SU-DHL-6 (cell line): ENCODE data around the gene PRKCD.

Source experiments
- H2AFZ ChIP-seq: fragments of 200-600 bp; sonication (generic); 2 replicates; pipeline ENCODE4 v1.6.1; 2014; ENCODE audit warnings: low read depth, mild to moderate bottlenecking, moderate library complexity, mixed read lengths, antibody characterized with exemption, low read length; ENCODE audit not compliant: severe bottlenecking
- H3F3A ChIP-seq: fragments of 200-600 bp; shearing (Covaris generic); 2 replicates; pipeline ENCODE4 v1.6.0; 2016; ENCODE audit warnings: antibody characterized with exemption, mild to moderate bottlenecking; ENCODE audit not compliant: insufficient read depth
- H3K27ac ChIP-seq: fragments of 200-600 bp; sonication (generic); 2 replicates; pipeline ENCODE4 v1.5.1; 2016; ENCODE audit warnings: low read depth, mild to moderate bottlenecking, low read length, moderate library complexity, mixed read lengths
- H3K27me3 ChIP-seq: fragments of 200-600 bp; sonication (generic), shearing (Covaris generic); 2 replicates; pipeline ENCODE4 v1.6.0; 2014; ENCODE audit warnings: mild to moderate bottlenecking, low read length
- H3K36me3 ChIP-seq: fragments of 200-600 bp; sonication (generic); 2 replicates; pipeline ENCODE4 v1.6.1; 2014; ENCODE audit warnings: mild to moderate bottlenecking, low read length, mixed read lengths
- H3K4me2 ChIP-seq: fragments of 300-600, 200-600 bp; shearing (Covaris generic), sonication (generic); 2 replicates; pipeline ENCODE4 v1.6.0; 2014; ENCODE audit warnings: low read length, low read depth, mild to moderate bottlenecking; ENCODE audit not compliant: poor library complexity, severe bottlenecking
- H3K4me3 ChIP-seq: fragments of 200-600 bp; sonication (generic); 2 replicates; pipeline ENCODE4 v1.5.1; 2014; ENCODE audit warnings: antibody characterized with exemption, low read length, mild to moderate bottlenecking, mixed read lengths; ENCODE audit not compliant: insufficient read depth, poor library complexity, severe bottlenecking
- H3K79me2 ChIP-seq: fragments of 200-600 bp; sonication (generic); 2 replicates; pipeline ENCODE4 v1.6.1; 2014; ENCODE audit warnings: mild to moderate bottlenecking, low read length, moderate library complexity; ENCODE audit not compliant: insufficient read depth
- H3K9ac ChIP-seq: fragments of 200-600 bp; sonication (generic); 2 replicates; pipeline ENCODE4 v1.7.0; 2014; ENCODE audit warnings: mild to moderate bottlenecking, low read length
- H3K9me2 ChIP-seq: fragments of 200-600 bp; sonication (generic); replicated peaks from 2 replicates; pipeline ENCODE4 v1.6.1; 2014; ENCODE audit warnings: low read length; ENCODE audit not compliant: insufficient read depth
- H3K9me3 ChIP-seq: fragments of 200-600 bp; sonication (generic); 2 replicates; pipeline ENCODE4 v1.6.1; 2014; ENCODE audit warnings: low read length, mixed read lengths; ENCODE audit not compliant: insufficient read depth
- H4K20me1 ChIP-seq: fragments of 200-600 bp; sonication (generic); 2 replicates; pipeline ENCODE4 v1.6.1; 2014; ENCODE audit warnings: low read depth, mild to moderate bottlenecking, antibody characterized with exemption, low read length, moderate library complexity, mixed read lengths
- EZH2phosphoT487 ChIP-seq: fragments of 200-600 bp; sonication (generic), shearing (Covaris generic); conservative IDR thresholded peaks from 2 replicates; pipeline ENCODE4 v1.6.1; 2018; ENCODE audit warnings: mild to moderate bottlenecking, antibody characterized with exemption, low read length, moderate library complexity, mixed read lengths
- TF ChIP-seq, protein P1 (sequence below): fragments of 200-600 bp; sonication (generic); IDR thresholded peaks from one replicate; pipeline ENCODE4 v1.5.1; 2017; ENCODE audit warnings: antibody characterized with exemption, mild to moderate bottlenecking, low read length, moderate library complexity; ENCODE audit not compliant: insufficient read depth, poor library complexity, severe bottlenecking

PRKCD gene

DNA sequence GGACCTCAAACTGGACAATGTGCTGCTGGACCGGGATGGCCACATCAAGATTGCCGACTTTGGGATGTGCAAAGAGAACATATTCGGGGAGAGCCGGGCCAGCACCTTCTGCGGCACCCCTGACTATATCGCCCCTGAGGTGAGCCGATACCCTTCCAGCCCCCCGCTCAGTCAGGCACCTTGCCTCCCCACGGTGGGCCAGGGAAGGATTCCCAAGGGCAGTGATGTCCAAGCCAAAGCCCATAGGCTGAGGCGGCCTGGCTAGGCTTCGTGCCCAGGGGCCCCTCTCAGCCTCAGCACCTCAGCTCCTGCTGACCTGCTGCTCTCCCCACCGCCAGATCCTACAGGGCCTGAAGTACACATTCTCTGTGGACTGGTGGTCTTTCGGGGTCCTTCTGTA is 27.7 kb downstream of the PRKCD start:
- Histone ChIP-seq H3K27me3 (no peaks in the 10 kb centered on the region), H3K9ac (no peak overlapping the region), H3K79me2 (no peaks in the 10 kb centered on the region), H3F3A (peaks cover 49% of the 10 kb centered on the region), H3K9me3 (no peaks in the 10 kb centered on the region), H2AFZ (no peak overlapping the region), H3K4me3 (no peak overlapping the region), H3K9me2 (no peaks in the 10 kb centered on the region), H3K4me2 (no peak overlapping the region), H3K36me3 (peaks cover 8% of the 10 kb centered on the region; the same call in 1 of the 2 replicates), H4K20me1 (no peaks in the 10 kb centered on the region), H3K27ac (peak overlapping the region; percentile 96)
- TF ChIP-seq, protein P1, sequence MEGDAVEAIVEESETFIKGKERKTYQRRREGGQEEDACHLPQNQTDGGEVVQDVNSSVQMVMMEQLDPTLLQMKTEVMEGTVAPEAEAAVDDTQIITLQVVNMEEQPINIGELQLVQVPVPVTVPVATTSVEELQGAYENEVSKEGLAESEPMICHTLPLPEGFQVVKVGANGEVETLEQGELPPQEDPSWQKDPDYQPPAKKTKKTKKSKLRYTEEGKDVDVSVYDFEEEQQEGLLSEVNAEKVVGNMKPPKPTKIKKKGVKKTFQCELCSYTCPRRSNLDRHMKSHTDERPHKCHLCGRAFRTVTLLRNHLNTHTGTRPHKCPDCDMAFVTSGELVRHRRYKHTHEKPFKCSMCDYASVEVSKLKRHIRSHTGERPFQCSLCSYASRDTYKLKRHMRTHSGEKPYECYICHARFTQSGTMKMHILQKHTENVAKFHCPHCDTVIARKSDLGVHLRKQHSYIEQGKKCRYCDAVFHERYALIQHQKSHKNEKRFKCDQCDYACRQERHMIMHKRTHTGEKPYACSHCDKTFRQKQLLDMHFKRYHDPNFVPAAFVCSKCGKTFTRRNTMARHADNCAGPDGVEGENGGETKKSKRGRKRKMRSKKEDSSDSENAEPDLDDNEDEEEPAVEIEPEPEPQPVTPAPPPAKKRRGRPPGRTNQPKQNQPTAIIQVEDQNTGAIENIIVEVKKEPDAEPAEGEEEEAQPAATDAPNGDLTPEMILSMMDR, result no peak
- TF ChIP-seq EZH2phosphoT487, result no peak

DNA sequence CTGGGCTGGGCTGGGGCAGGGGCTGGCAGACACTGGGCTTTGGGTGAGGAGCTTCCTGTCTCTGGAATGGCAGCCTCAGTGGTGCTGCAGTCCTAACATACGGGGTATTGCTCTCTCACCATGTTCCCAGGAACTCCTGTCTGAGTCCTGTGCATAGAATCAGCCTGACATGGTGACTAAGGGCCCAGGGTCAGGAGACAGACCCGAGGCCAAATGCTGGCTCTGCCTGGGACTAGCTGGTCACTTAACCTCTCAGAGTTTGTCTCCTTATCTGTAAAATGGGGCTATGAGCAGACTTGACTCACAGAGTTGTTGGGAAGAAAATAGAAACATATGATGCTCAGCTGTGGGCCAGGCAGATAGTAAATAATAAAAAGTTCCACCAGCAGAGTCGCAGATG is 28.3 kb downstream of the PRKCD start:
- Histone ChIP-seq H3K9me2 (no peaks in the 10 kb centered on the region), H3K4me3 (no peak overlapping the region), H3F3A (peaks cover 49% of the 10 kb centered on the region), H3K4me2 (no peak overlapping the region), H3K27me3 (no peaks in the 10 kb centered on the region), H2AFZ (no peak overlapping the region), H3K79me2 (no peaks in the 10 kb centered on the region), H4K20me1 (no peaks in the 10 kb centered on the region), H3K27ac (peak overlapping the region; percentile 96), H3K9me3 (no peaks in the 10 kb centered on the region), H3K36me3 (peaks cover 8% of the 10 kb centered on the region; the same call in 1 of the 2 replicates), H3K9ac (peak overlapping the region; percentile 43; the same call in 1 of the 2 replicates)
- TF ChIP-seq, protein P1, result no peak
- TF ChIP-seq EZH2phosphoT487, result no peak

DNA sequence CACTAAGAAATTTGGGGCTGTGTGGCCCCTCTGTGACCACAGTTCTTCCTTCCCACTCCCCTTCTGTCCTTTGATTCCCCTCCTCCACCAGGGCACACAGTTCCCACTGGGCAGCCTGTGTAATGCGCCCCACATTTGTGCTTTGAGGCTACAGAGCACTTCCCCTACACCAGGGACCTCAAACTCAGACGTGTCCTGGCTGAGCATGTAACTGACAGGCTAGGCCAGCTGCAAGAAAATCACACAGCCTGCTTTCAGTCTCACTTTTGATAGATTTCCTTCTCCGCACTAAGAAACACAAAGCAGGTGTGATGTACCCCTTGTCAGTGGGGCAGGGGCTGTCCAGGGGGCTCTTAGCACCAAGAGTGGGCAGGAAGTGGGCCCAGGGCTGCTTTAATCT is 29.6 kb downstream of the PRKCD start:
- H3K36me3 ChIP-seq, result peaks cover 8% of the 10 kb centered on the region; the same call in 1 of the 2 replicates
- H3F3A ChIP-seq, result peaks cover 53% of the 10 kb centered on the region
- H3K27ac ChIP-seq, result peak overlapping the region; percentile 96

More for the DNA sequence above, 29.6 kb downstream of the PRKCD start:
- TF ChIP-seq, protein P1, result no peak
- TF ChIP-seq EZH2phosphoT487, result no peak
- H3K79me2 ChIP-seq, result no peaks in the 10 kb centered on the region
- no peaks in the 10 kb centered on the region for H3K9me3 ChIP-seq
- H3K4me2 ChIP-seq, result peak overlapping the region; percentile 60
- no peaks in the 10 kb centered on the region for H4K20me1 ChIP-seq
- peak overlapping the region; percentile 43 for H3K9ac ChIP-seq
- H3K4me3 ChIP-seq, result no peak overlapping the region
- H3K27me3 ChIP-seq, result no peaks in the 10 kb centered on the region
- no peak overlapping the region for H2AFZ ChIP-seq
- no peaks in the 10 kb centered on the region for H3K9me2 ChIP-seq
